ACC112 (cell line): ENCODE data around the gene DUSP23.

ENCODE experiments used
- H2AFZ ChIP-seq: fragments of 200-600 bp; sonication (generic); one replicate; pipeline ENCODE4 v1.6.0; 2017; ENCODE audit warnings: antibody characterized with exemption, low read length; ENCODE audit not compliant: unreplicated experiment
- H3K27ac ChIP-seq: fragments of 200-600 bp; sonication (generic); 2 replicates; pipeline ENCODE4 v1.5.1; 2014; ENCODE audit warnings: low read depth, mild to moderate bottlenecking, antibody characterized with exemption, low read length, moderate library complexity
- H3K27me3 ChIP-seq: fragments of 200-600 bp; sonication (generic); 2 replicates; pipeline ENCODE4 v1.6.1; 2014; ENCODE audit warnings: mild to moderate bottlenecking, antibody characterized with exemption, low read length, moderate library complexity, mixed read lengths; ENCODE audit not compliant: insufficient read depth
- H3K36me3 ChIP-seq: fragments of 200-600 bp; sonication (generic); 2 replicates; pipeline ENCODE4 v1.6.1; 2016; ENCODE audit warnings: mild to moderate bottlenecking, antibody characterized with exemption, low read length, moderate library complexity, mixed read lengths; ENCODE audit not compliant: insufficient read depth
- H3K4me1 ChIP-seq: fragments of 200-600 bp; sonication (generic); one replicate; pipeline ENCODE4 v1.6.1; 2016; ENCODE audit warnings: low read length, mixed read lengths; ENCODE audit not compliant: insufficient read depth, unreplicated experiment, control insufficient read depth
- H3K4me3 ChIP-seq: fragments of 200-600 bp; sonication (generic); 2 replicates; pipeline ENCODE4 v1.5.1; 2014; ENCODE audit warnings: mild to moderate bottlenecking, low read depth, low read length
- H3K79me2 ChIP-seq: fragments of 200-600 bp; sonication (generic); one replicate; pipeline ENCODE4 v1.6.0; 2016; ENCODE audit warnings: low read length; ENCODE audit not compliant: control insufficient read depth, unreplicated experiment, insufficient read depth

The DUSP23 gene

DNA sequence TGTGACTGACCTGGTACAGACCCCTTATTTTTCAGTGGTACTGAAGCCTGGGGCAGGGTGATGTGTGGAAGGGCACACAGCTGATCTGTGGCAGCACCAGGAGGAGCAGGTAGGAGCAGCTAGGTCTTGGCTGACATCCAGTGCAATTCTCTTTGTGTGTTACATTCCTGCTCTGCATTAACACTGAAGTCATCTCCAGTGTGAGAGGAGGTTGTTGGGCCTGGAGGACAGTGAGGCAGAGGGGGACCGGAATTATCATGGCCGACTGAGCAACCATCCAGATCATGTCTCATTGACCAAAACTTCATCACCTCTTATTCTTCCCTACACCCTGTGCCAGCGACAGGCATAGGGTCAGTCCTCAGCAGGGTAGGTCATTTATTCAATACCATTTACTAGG lies 47.4 kb downstream of the DUSP23 start:
- Histone ChIP-seq H3K4me1 (peaks cover 7% of the 10 kb centered on the region), H3K4me3 (no peak overlapping the region), H3K27me3 (peaks cover 10% of the 10 kb centered on the region), H3K27ac (no peak overlapping the region), H3K36me3 (no peaks in the 10 kb centered on the region), H3K79me2 (no peaks in the 10 kb centered on the region), H2AFZ (no peak overlapping the region)

DNA sequence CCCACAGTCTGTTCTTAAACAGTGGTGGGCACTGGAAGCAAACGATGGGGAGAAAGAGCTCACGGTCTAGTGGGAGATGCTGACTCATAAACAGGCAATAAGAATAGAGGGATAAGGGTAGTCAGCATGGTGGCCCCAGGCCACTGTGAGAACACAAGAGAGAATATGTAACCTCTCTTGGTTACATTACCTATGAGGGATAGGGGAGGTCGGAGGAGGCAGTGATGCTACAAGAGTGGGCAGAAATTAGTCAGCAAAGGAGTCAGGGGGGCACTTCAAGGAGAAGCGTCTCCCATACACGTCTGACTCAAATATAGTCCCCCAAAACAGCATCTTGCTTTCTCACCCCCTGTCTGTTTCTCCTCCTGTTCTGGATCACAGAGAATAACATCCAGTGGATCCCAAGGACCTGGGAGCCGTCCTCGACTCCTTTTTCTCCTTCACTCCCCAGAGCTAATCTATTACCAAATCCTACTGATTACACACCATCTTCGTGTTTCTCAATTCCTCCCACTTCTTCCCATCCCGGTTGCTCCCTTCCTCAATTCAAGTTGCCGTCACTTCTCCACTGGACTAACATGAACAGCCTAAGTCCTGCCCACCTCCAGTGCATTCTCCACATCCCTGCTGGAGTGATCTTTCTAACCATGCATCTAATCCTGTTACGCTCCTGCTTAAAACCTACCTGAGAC lies 48.0 kb downstream of the DUSP23 start:
- H3K27ac ChIP-seq, result no peak overlapping the region
- no peak overlapping the region for H2AFZ ChIP-seq
- H3K27me3 ChIP-seq, result peaks cover 6% of the 10 kb centered on the region
- H3K4me1 ChIP-seq, result peaks cover 7% of the 10 kb centered on the region
- H3K36me3 ChIP-seq, result no peaks in the 10 kb centered on the region
- H3K4me3 ChIP-seq, result no peak overlapping the region
- H3K79me2 ChIP-seq, result no peaks in the 10 kb centered on the region

DNA sequence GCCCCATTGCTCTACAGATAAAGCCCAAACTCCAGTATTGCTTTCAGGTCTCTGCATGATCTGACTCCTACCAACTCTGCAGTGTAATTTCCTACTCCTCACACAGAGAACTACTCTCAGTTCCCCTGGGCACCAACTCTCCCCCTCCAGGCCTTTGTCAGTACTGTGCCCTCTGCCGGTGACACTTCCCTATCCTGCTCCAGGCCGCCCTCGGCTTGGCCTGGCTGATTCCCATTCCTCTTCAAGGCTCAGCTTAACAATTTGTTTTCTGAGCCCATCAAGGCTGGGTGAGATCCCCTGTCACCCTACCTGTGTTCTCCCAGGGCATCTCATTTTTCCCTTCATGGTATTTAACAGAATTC lies 48.5 kb downstream of the DUSP23 start:
- Histone ChIP-seq H3K36me3 (no peaks in the 10 kb centered on the region), H3K4me1 (peaks cover 7% of the 10 kb centered on the region), H3K79me2 (no peaks in the 10 kb centered on the region), H3K27me3 (0 out of 2 replicates have a peak, but pooled peaks cover under 1% of the 10 kb centered on the region), H3K4me3 (no peak overlapping the region), H2AFZ (no peak overlapping the region), H3K27ac (no peak overlapping the region)

DNA sequence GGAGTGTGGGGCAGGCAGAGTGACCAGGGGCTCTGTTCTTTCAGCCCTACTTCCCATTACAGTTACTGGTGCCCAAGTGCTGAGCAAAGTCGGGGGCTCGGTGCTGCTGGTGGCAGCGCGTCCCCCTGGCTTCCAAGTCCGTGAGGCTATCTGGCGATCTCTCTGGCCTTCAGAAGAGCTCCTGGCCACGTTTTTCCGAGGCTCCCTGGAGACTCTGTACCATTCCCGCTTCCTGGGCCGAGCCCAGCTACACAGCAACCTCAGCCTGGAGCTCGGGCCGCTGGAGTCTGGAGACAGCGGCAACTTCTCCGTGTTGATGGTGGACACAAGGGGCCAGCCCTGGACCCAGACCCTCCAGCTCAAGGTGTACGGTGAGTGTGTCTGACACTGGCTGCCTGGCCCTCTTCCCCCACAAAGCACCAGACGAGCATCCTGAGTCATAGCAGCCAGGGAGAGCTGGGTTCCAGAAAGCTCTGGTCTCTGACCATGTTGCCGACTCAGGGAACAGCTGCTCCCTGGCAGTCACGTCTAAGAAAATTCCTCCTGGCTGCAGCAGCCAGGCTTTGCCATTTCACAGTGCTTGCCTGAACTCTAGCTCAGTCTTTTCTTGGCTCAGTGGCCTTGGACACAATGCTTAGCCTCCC lies 49.2 kb downstream of the DUSP23 start:
- no peak overlapping the region for H3K27ac ChIP-seq

DNA sequence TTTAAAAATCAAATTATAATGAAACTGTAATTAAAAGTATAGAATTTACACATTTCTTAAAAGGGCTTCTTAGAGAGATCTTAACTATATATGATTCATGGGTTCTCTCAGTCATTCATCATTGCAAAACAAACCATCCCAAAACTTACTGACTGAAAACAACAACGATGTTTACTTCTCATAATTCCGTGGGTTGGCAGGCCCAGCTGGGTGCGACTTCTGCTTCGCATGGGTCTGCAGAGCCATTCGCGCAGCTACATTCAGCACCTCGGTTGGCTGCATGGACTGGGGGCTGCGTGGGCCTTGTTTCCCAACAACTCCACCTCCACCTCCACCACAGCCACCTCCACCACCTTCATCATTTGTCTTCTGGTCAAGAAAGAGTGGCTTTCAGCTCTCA lies 50.0 kb downstream of the DUSP23 start:
- H3K36me3 ChIP-seq, result no peaks in the 10 kb centered on the region; the same call in 1 of the 2 replicates
- H2AFZ ChIP-seq, result no peak overlapping the region
- H3K79me2 ChIP-seq, result no peaks in the 10 kb centered on the region
- H3K27me3 ChIP-seq, result no peaks in the 10 kb centered on the region
- H3K4me3 ChIP-seq, result no peak overlapping the region
- no peak overlapping the region for H3K27ac ChIP-seq
- H3K4me1 ChIP-seq, result peaks cover 12% of the 10 kb centered on the region

More for the DNA sequence above, 49.2 kb downstream of the DUSP23 start:
- no peaks in the 10 kb centered on the region; the same call in 1 of the 2 replicates for H3K36me3 ChIP-seq
- H3K27me3 ChIP-seq, result no peaks in the 10 kb centered on the region
- H3K4me3 ChIP-seq, result no peak overlapping the region
- H3K79me2 ChIP-seq, result no peaks in the 10 kb centered on the region
- H2AFZ ChIP-seq, result no peak overlapping the region
- H3K4me1 ChIP-seq, result peaks cover 7% of the 10 kb centered on the region

DNA sequence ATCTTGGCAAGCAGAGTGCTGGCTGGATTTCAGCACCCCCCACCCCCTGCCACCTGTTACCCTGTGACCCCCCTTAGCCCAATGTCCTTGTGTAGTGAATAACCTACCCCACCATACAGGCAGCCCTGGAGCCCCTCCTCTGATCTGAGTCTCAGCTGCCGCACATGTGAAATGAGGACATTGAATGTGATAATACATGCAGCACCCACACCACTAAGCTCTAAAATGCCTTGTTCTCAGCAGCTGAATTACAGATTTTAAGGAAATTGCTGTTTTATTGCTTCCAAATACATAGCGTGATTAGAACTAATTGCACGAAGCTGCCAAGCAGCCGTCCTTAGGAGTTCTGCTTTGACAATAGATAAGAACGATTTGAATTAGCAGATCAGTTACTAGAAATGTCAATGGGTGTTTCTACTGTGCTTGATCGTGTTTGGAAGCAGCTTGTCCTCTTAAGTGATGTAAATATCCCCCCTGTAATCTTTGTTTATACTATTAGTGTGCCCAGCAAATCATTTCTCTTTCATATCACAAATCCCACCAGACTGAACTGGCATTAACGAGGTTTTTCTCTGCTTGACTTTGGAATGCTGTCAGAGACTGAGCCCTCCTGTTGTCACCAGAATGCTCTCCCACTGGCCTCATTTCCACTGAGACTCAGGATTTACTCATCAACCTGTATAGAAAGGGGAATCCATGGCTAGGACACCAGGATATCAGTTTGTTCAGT lies 50.8 kb downstream of the DUSP23 start:
- H3K79me2 ChIP-seq, result no peaks in the 10 kb centered on the region
- no peak overlapping the region for H2AFZ ChIP-seq
- no peaks in the 10 kb centered on the region for H3K27me3 ChIP-seq
- no peak overlapping the region for H3K4me3 ChIP-seq
- H3K36me3 ChIP-seq, result no peaks in the 10 kb centered on the region; the same call in 1 of the 2 replicates
- no peak overlapping the region for H3K27ac ChIP-seq
- peaks cover 14% of the 10 kb centered on the region for H3K4me1 ChIP-seq
